HepG2 (cell line): ENCODE measurements around the gene TACR3. TPM values are rescaled to one million over a fixed set of nuclear protein-coding genes. Genes with fewer than 3 reads are reported as not detected.

ENCODE experiments used
- ATAC-seq: fragments of 200-7000 bp; cut with Tn5 transposase; 3 replicates; pipeline ENCODE4 v1.9.1; 2020; ENCODE audit warnings: mild to moderate bottlenecking, moderate library complexity
- BruUV-seq: library from RNA; stranded (reverse); fragments of 400-500 nt; replicated peaks from 2 replicates; lab custom pipeline; 2021; lab: Mats Ljungman, UMichigan
- CTCF ChIA-PET: fragments of 300-600 bp; formaldehyde crosslinking; extraction: SDS; loops from one replicate; lab custom pipeline; 2021; ENCODE audit warnings: low total read pairs, inconsistent platforms, low intra/inter-chr PET ratio; lab: Yijun Ruan, JAX
- POLR2A ChIA-PET: fragments of 350-600 bp; sonication (Branson Sonifier 250); formaldehyde crosslinking; loops from one replicate; lab custom pipeline; 2020; ENCODE audit warnings: antibody characterized with exemption, inconsistent platforms; lab: Yijun Ruan, JAX
- DNase-seq: peaks from one replicate; pipeline ENCODE4 v3.0.0-alpha.2; 2015; ENCODE audit warnings: low spot score
- FAIRE-seq: peaks from 3 replicates; lab custom pipeline; 2011; peaks lifted over from hg19 to GRCh38; lab: Jason Lieb, UNC
- H2AFZ ChIP-seq: one replicate; pipeline ENCODE4 v1.6.1; 2011; ENCODE audit warnings: low read length, inconsistent platforms
- H3K27ac ChIP-seq: fragments of 300-600 bp; 3 replicates; pipeline ENCODE4 v1.8.0; 2011; ENCODE audit warnings: mixed run types, mild to moderate bottlenecking, mixed read lengths, low read length, inconsistent platforms; ENCODE audit not compliant: insufficient read depth; ENCODE audit errors: extremely low read length
- H3K27me3 ChIP-seq, 2 experiments: fragments of 200-600 bp in 1 of 2; 2 replicates in 1 of 2; 3 replicates in 1 of 2; pipeline versions ENCODE4 v1.6.0 to v1.8.0; 2011; ENCODE audit warnings: low read length in 2 of 2, mild to moderate bottlenecking in 2 of 2, moderate library complexity in 2 of 2, inconsistent platforms in 1 of 2; ENCODE audit not compliant: insufficient read depth in 2 of 2, control insufficient read depth in 1 of 2
- H3K36me3 ChIP-seq, 2 experiments: fragments of 200-600 bp in 1 of 2; replicated peaks in 1 of 2; 2 replicates in 1 of 2; 3 replicates in 1 of 2; pipeline versions ENCODE4 v1.5.1 to v1.8.0; 2011; ENCODE audit warnings: low read length in 2 of 2, inconsistent platforms in 1 of 2; ENCODE audit not compliant: insufficient read depth in 2 of 2, control insufficient read depth in 1 of 2
- H3K4me1 ChIP-seq: 2 replicates; pipeline ENCODE4 v1.5.1; 2012; ENCODE audit warnings: low read length, inconsistent platforms; ENCODE audit not compliant: insufficient read depth
- H3K4me2 ChIP-seq: 2 replicates; pipeline ENCODE4 v1.6.0; 2011; ENCODE audit warnings: low read depth, low read length, inconsistent platforms
- H3K4me3 ChIP-seq, 3 experiments: fragments of 200-600 bp in 1 of 3; sonication (generic), shearing (Covaris generic) in 1 of 3; replicated peaks in 1 of 3; 2 replicates each; pipeline ENCODE4 v1.5.1; 2011 to 2016; ENCODE audit warnings: low read length in 3 of 3, inconsistent platforms in 2 of 3, low read depth in 2 of 3, mild to moderate bottlenecking in 2 of 3, control low read depth in 1 of 3, mixed read lengths in 1 of 3; ENCODE audit not compliant: insufficient read depth in 1 of 3
- H3K79me2 ChIP-seq: one replicate; pipeline ENCODE4 v1.6.1; 2011; ENCODE audit warnings: low read length, inconsistent platforms; ENCODE audit not compliant: insufficient read depth
- H3K9ac ChIP-seq: 2 replicates; pipeline ENCODE4 v1.6.0; 2011; ENCODE audit warnings: mild to moderate bottlenecking, low read depth, low read length, inconsistent platforms; ENCODE audit not compliant: insufficient read depth
- H3K9me3 ChIP-seq: 2 replicates; pipeline ENCODE4 v1.5.1; 2012; ENCODE audit warnings: mild to moderate bottlenecking, low read length
- H4K20me1 ChIP-seq: 2 replicates; pipeline ENCODE4 v1.6.0; 2011; ENCODE audit warnings: inconsistent platforms, mild to moderate bottlenecking, low read length, moderate library complexity; ENCODE audit not compliant: insufficient read depth
- CEBPZ ChIP-seq: IDR thresholded peaks from 2 replicates; pipeline ENCODE4 v1.6.1; 2012; ENCODE audit warnings: low read length, improper control_type of control experiment
- REPIN1 ChIP-seq: sonication (generic); formaldehyde crosslinking; IDR thresholded peaks from 2 replicates; pipeline ENCODE4 v1.8.0; 2022; ENCODE audit warnings: missing genetic modification reagents, low read depth, mild to moderate bottlenecking, borderline replicate concordance
- TP53 ChIP-seq: sonication (generic); formaldehyde crosslinking; conservative IDR thresholded peaks from 2 replicates; pipeline ENCODE4 v1.4.0; 2020; ENCODE audit warnings: missing genetic modification reagents
- YEATS4 ChIP-seq: sonication (generic); formaldehyde crosslinking; IDR thresholded peaks from 2 replicates; pipeline ENCODE4 v1.4.0; 2020; ENCODE audit warnings: missing genetic modification reagents, borderline replicate concordance
- ZNF263 ChIP-seq: sonication (generic); formaldehyde crosslinking; IDR thresholded peaks from 2 replicates; pipeline ENCODE4 v1.4.0; 2020; ENCODE audit warnings: missing genetic modification reagents
- ZNF546 ChIP-seq: sonication (generic); formaldehyde crosslinking; conservative IDR thresholded peaks from 2 replicates; pipeline ENCODE4 v1.8.1; 2023; ENCODE audit warnings: mild to moderate bottlenecking, missing genetic modification reagents
- ZNF776 ChIP-seq: sonication (generic); formaldehyde crosslinking; IDR thresholded peaks from 2 replicates; pipeline ENCODE4 v1.4.0; 2020; ENCODE audit warnings: mild to moderate bottlenecking, missing genetic modification reagents
- WGBS: methylation state at CpG from one replicate; pipeline ENCODE4 v1.1.6; 2017; ENCODE audit warnings: low lambda C conversion rate; 5-methylcytosine and 5-hydroxymethylcytosine counted together
- in situ Hi-C: cut with HindIII; loops from 2 replicates; pipeline ENCODE4 v1.10.0; 2017; ENCODE audit warnings: low pct_unique_long_range_greater_than_20kb; ENCODE audit not compliant: extremely low pct_ligation_motif_present
- intact Hi-C: fragments of 100-400 bp; cut with micrococcal nuclease; formaldehyde crosslinking; loops from one replicate; pipeline ENCODE4 v1.10.0; 2022; ENCODE audit not compliant: unreplicated experiment
- polyA plus RNA-seq, 8 experiments: library from polyadenylated mRNA; depleted of rRNA in 3 of 8; stranded (reverse) in 7 of 8; unstranded in 1 of 8; fragments of >200 nt; fragmentation: Illumina TruSeq in 4 of 8; extraction: Trizol in 4 of 8; gene quantifications; 2 replicates each; pipeline versions ENCODE4 v1.2.1 to v1.2.3, GENCODE V29; 2011 to 2016; ENCODE audit warnings: low read depth in 4 of 8, missing spikeins in 1 of 8, mixed read lengths in 1 of 8; ENCODE audit not compliant: insufficient read depth in 1 of 8
- total RNA-seq, 5 experiments: library from RNA; depleted of rRNA; stranded (reverse); fragments of >200 nt; fragmentation: Illumina TruSeq; extraction: Trizol; gene quantifications; 2 replicates each; pipeline ENCODE4 v1.2.3, GENCODE V29; 2016; ENCODE audit warnings: low read depth in 1 of 5
- TF ChIP-seq, protein P1 (sequence below): sonication (generic); formaldehyde crosslinking; IDR thresholded peaks from 2 replicates; pipeline ENCODE4 v1.8.0; 2022; ENCODE audit warnings: missing genetic modification reagents, low read depth, mild to moderate bottlenecking, borderline replicate concordance
- TF ChIP-seq, protein P2 (sequence below): sonication (generic); formaldehyde crosslinking; IDR thresholded peaks from 2 replicates; pipeline ENCODE4 v1.5.0; 2020; ENCODE audit warnings: mild to moderate bottlenecking, missing genetic modification reagents, borderline replicate concordance
- TF ChIP-seq, protein P3 (sequence below): IDR thresholded peaks from 2 replicates; pipeline ENCODE4 v1.6.1; 2016; ENCODE audit warnings: low read depth, control low read depth

Gene TACR3
- total and polyA plus RNA-seq, 2 of the 13 experiments (the other 11 are each of a cell fraction or from before 2014, with no cell fraction given), result not detected

DNA sequence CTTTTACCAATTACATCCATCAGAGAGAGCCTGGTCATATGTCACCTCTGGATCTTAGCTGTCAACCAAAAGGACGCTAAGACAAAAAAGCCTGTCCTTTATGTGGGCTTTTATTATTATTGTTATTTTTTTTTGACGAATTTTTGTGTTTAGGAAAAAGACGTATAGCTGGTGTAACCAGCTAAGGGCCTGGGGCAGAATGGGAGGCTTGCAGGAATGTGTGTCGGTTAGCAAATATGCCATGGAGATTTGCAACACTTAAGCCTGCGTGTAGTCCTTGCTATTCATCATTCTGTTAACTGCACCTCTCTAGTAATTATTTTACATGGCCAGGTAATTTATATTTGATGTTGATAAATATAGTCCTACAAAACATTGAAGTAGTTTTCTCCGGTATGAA, 93.5 kb downstream of the TACR3 start (continued):
- TF ChIP-seq, protein P1, sequence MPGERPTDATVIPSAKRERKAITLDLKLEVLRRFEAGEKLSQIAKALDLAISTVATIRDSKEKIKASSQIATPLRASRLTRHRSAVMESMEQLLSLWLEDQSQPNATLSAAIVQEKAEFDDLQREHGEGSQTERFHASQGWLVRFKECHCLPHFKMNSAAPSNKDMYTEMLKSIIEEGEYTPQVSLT (CRISPR knock-in tag), result no peak
- no peak for TF ChIP-seq TP53 (CRISPR knock-in tag)

- no peak overlapping the region for H3K4me3 ChIP-seq
- H4K20me1 ChIP-seq, result no peaks in the 10 kb centered on the region
- intact Hi-C loops (no loop called here), in situ Hi-C loops (no loop called here)
- no peak overlapping the region for H2AFZ ChIP-seq
- ChIA-PET POLR2A (no interaction called here), CTCF (no interaction called here)
- ATAC-seq, result no peak
- TF ChIP-seq ZNF263 (CRISPR knock-in tag) (no peak), REPIN1 (no peak), CEBPZ (no peak), ZNF546 (CRISPR knock-in tag) (no peak), ZNF776 (CRISPR knock-in tag) (no peak), YEATS4 (CRISPR knock-in tag) (no peak)
- TF ChIP-seq, protein P2, sequence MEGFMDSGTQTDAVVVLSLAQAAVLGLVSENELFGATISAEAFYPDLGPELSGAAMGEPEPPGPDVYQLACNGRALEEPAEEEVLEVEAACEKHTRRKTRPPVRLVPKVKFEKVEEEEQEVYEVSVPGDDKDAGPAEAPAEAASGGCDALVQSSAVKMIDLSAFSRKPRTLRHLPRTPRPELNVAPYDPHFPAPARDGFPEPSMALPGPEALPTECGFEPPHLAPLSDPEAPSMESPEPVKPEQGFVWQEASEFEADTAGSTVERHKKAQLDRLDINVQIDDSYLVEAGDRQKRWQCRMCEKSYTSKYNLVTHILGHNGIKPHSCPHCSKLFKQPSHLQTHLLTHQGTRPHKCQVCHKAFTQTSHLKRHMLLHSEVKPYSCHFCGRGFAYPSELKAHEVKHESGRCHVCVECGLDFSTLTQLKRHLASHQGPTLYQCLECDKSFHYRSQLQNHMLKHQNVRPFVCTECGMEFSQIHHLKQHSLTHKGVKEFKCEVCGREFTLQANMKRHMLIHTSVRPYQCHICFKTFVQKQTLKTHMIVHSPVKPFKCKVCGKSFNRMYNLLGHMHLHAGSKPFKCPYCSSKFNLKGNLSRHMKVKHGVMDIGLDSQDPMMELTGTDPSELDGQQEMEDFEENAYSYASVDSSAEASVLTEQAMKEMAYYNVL, result no peak
- TF ChIP-seq, protein P3, sequence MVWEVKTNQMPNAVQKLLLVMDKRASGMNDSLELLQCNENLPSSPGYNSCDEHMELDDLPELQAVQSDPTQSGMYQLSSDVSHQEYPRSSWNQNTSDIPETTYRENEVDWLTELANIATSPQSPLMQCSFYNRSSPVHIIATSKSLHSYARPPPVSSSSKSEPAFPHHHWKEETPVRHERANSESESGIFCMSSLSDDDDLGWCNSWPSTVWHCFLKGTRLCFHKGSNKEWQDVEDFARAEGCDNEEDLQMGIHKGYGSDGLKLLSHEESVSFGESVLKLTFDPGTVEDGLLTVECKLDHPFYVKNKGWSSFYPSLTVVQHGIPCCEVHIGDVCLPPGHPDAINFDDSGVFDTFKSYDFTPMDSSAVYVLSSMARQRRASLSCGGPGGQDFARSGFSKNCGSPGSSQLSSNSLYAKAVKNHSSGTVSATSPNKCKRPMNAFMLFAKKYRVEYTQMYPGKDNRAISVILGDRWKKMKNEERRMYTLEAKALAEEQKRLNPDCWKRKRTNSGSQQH (CRISPR knock-in tag), result no peak
- no peaks in the 10 kb centered on the region for H3K79me2 ChIP-seq
- H3K4me1 ChIP-seq, result no peaks in the 10 kb centered on the region
- H3K9ac ChIP-seq, result no peak overlapping the region
- 17% methylated on average over 3 of the region's 3 CpGs for WGBS
- H3K4me2 ChIP-seq, result no peak overlapping the region
- BruUV-seq, result no TSS peak
- H3K36me3 ChIP-seq, result no peaks in the 10 kb centered on the region
- H3K9me3 ChIP-seq, result no peaks in the 10 kb centered on the region
- no peak for FAIRE-seq
- H3K27ac ChIP-seq, result no peak overlapping the region
- no peak for DNase-seq
- no peaks in the 10 kb centered on the region for H3K27me3 ChIP-seq
Measured at GRCh38 chr4:103591841-103592240, 127.9 kb downstream of the TACR3 start.
